ENCODE data around the gene BCAS3.

GRCh38 chr17:61212655-61213054 is 535.0 kb downstream of the BCAS3 start:
- TF ChIP-seq, protein P1, sequence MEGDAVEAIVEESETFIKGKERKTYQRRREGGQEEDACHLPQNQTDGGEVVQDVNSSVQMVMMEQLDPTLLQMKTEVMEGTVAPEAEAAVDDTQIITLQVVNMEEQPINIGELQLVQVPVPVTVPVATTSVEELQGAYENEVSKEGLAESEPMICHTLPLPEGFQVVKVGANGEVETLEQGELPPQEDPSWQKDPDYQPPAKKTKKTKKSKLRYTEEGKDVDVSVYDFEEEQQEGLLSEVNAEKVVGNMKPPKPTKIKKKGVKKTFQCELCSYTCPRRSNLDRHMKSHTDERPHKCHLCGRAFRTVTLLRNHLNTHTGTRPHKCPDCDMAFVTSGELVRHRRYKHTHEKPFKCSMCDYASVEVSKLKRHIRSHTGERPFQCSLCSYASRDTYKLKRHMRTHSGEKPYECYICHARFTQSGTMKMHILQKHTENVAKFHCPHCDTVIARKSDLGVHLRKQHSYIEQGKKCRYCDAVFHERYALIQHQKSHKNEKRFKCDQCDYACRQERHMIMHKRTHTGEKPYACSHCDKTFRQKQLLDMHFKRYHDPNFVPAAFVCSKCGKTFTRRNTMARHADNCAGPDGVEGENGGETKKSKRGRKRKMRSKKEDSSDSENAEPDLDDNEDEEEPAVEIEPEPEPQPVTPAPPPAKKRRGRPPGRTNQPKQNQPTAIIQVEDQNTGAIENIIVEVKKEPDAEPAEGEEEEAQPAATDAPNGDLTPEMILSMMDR (IDR thresholded peaks at IDR 0.05): no peak
- no peak for TF ChIP-seq POLR2A (IDR thresholded peaks at IDR 0.05)

Measured in heart left ventricle (tissue), 13 donors.